Ammon's horn (tissue), 1 donor: ENCODE data around the gene SPATS2L.
A peak's percentile ranks its signal among the peaks of the same experiment; 100 is the strongest.

Experiments used
- DNase-seq: peaks from one replicate; pipeline ENCODE4 v3.0.0-alpha.2; 2016; ENCODE audit warnings: low spot score

The SPATS2L gene

GRCh38 chr2:200306196-200306930 lies at the start of gene SPATS2L:
Gene SPATS2L (plus strand): TSS chr2:200306693. CDS start chr2:200389245, 82,552 bp downstream.
- DNase-seq: peak; percentile 75

- DNase-seq: no peak
Measured at GRCh38 chr2:200257570-200257969, 48.9 kb upstream of the SPATS2L start.

DNA sequence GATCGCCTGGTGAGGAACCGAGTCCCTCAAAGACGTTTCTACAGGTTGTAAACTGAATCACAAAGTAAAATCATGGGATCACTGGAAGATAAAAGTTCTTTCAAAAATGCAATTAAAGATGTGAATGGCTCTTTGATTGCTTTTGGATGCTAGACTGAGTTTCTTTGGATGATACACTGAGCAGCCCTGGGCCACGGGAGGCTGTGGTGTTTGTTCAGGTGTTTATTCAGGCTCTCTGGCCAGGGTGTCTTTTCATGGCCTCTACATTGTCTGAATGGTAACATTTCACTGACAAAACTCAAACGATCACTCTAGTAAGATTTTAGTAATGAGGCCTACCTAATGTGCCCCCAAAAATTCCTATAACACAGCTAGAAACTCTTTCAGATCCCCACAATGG lies 48.4 kb upstream of the SPATS2L start:
- no peak for DNase-seq

DNA sequence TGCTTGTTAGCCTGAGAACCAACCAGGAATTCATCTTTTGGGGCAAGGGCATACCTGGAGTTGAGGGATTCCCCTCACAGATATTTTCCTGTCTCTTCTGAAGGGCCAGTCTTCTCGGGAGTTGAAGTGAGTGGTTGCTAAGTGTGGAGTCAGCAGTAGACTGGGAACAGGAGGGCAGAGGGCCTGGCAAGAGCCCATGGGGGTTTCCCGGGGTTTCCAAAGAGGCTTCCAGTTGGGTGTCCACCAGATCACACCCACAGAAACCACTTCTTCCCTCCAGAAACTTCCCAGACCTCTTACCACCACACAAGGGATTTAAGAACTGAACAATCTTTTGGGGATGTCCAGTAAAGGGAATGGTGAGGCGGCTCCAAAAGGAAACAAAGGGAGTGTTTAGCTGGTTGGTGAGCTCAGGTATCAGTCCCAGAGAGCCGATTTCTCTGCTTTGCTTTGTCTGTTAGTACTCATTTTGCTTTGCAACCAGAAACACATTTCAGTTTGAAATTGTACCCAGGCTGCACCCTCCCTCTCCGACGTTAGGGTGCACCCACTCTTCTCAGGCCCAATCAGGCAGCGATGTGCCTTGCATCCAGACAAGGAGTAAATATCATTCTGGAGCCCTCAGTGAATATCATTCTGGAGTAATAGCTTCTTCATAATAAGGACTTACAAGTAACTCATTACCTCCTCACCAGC lies 47.5 kb upstream of the SPATS2L start:
- no peak for DNase-seq

DNA sequence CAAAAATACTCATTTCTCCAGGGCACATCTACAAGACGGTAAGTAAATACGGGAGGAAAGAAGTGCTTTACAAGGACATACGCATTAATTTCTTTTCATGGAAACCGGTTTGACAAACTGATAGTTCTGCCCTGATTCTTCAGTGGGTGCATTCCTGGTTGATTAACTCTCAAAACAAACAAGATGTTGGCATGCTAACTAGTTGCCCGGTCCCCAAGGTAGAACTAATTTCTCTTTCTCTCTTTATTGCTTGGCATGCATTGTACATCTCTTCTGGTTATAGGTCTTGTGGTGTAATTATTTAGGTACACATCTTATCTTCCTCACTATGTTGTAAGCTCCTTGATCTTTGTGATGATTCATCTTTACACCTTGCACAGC lies 46.9 kb upstream of the SPATS2L start:
- no peak for DNase-seq

DNA sequence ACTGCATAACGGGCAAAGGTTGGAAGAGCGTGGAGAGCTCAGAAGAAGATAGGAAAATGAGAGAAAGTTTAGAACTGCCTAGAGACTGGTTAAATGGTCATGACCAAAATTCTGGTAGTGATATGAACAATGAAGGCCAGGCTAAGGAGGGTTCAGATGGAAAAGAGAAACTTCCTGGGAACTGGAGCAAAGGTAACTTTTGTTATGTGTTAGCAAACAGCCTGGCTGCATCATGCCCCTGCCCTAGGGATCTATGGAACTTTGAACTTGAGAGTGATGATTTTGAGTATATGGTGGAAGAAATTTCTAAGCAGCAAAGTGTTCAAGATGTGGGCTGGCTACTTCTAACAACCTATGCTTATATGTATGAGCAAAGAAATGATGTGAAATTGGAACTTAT lies 44.4 kb upstream of the SPATS2L start:
- no peak for DNase-seq

GRCh38 chr2:200263279-200263678 lies 43.2 kb upstream of the SPATS2L start:
- DNase-seq: no peak

DNA sequence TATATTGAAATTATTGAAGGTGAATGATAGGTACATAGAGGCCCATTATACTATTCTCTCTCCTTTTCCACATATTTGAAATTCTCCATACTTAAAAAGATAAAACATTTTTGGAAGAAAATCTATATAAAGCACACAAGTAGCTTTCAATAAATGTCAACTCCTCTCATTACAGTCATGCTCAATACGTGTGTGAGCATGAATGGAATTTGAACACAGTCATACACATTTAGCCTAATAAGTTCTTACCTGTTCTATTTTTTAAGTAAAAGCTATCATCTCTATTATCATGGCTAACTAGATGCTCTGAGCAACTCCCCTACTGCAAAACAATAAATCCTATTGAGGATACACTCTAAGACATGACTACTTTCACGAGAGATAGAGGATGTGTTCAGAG lies 41.9 kb upstream of the SPATS2L start:
- DNase-seq: no peak

GRCh38 chr2:200266406-200266805 lies 40.1 kb upstream of the SPATS2L start:
- no peak for DNase-seq

DNA sequence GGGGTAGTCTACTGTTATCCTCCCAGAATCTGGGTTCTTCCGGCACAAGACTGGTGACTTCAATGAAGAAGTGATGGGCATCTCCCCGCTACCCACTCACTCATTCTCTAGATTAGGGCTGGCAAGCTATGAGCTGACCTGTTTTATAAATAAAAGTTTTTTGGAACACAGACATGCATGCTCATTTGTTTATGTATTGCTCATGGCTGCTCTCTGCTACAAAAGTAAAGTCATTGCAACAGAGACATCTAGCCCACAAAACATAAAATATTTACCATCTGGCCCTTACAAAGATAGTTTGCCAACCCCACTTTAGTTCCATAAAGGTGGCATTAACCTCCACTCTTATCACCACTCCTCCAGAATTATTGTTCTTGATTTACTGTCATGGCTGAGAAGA lies 39.1 kb upstream of the SPATS2L start:
- no peak for DNase-seq

- no peak for DNase-seq
Measured at GRCh38 chr2:200270732-200271131, 35.8 kb upstream of the SPATS2L start.

DNA sequence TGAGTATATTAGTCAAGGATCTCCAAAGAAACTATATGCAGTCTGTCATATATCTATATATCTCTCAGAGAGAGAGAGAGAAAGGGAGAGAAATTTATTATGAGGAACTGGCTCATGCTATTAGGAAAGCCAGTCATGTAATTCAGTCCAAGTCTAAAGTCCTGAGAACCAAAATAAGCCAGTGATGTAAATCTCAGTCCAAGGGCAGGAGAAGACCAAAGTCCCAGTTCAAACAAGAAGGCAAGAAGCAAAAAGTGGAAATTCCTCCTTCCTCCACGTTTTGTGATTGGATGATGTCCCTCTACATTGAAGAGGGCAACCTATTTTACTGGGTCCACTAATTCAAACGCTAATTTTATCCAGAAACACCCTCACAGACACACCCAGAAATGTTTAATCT lies 34.2 kb upstream of the SPATS2L start:
- DNase-seq: no peak

GRCh38 chr2:200274116-200275075 lies 32.1 kb upstream of the SPATS2L start:
- peak; percentile 62 for DNase-seq

- no peak for DNase-seq
Measured at GRCh38 chr2:200275295-200276013, 31.0 kb upstream of the SPATS2L start.

- DNase-seq: no peak
Measured at GRCh38 chr2:200276472-200276871, 30.0 kb upstream of the SPATS2L start.

DNA sequence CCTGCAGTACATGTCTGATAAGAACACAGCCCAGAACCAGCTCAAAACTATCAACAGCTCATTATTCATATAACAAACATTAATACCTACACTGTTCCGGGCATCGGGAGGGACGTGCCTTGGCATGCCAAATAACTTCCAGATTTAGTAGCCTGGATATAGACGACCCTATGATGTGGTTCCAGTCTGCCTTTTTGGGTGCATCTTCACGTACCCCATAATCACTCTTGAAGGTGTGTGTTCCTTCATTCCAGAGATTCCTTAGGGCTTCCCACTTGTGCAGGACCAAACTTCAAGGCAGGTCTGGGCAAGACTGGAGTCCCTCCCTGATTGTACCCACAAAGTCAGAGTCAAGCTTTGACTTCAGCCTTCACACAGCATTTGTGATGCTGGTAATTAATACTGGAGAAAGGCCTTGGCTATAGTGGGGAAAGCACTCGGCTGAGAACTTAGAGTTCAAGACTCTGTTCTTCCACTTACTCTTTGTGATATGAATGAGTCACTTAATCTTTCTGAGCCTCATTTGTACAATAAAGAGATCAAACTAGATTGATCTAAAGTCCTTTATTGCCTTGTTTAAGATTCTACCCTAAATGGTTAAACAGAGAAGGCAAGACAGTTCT lies 27.7 kb upstream of the SPATS2L start:
- DNase-seq: no peak

- DNase-seq: no peak
Measured at GRCh38 chr2:200279857-200280256, 26.6 kb upstream of the SPATS2L start.

DNA sequence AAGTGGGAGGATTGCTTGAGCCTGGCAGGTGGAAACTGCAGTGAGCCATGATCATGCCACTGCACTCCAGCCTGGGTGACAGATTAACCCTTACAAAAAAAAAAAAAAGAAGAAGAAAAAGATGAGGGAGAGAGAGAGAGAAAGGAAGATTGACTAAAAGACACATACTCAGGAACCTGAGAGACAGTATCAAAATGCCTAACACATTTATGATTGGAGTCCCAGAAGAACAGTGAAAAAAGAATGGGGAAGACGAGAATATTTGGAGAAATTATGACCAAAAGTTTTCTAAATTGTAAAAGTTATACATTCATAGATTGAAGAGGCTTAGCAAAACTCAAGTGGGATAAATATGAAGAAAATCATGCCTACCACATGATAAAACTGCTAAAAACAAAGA lies 19.9 kb upstream of the SPATS2L start:
- no peak for DNase-seq

DNA sequence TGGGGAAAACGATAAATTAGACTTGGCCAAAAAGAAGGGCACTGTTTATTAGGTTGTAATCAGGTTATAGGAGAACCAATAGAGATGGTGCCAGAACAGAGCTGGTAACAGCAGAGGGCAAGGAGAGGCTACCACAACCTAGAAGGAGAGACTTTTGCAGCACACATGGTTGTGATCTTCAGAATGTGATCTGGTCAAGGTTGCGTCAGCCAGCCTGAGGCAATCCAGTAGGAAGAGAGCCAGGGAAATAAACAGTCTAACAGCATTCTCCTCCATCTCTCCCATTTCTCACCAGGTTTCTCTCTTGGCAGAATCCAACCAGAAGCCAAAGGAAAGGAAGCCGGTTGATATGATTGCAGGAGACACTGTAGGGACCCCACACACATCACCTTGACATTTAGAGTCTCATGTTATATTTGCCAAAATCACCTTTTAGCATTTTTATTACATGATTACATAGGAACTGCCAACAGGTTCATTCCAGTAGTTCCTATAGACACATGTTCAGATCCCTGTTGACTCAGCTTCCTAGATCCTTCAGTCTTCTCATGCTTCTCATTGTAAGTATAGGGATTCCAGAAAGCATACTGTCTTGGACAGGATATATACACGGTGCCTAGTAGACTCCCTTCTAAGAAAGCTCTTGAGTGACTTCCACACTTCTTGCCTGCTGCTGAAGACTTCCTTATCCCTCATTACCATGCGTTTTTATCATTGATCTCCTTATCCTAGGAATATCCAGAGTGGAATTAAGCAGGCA lies 17.6 kb upstream of the SPATS2L start:
- DNase-seq: no peak

DNA sequence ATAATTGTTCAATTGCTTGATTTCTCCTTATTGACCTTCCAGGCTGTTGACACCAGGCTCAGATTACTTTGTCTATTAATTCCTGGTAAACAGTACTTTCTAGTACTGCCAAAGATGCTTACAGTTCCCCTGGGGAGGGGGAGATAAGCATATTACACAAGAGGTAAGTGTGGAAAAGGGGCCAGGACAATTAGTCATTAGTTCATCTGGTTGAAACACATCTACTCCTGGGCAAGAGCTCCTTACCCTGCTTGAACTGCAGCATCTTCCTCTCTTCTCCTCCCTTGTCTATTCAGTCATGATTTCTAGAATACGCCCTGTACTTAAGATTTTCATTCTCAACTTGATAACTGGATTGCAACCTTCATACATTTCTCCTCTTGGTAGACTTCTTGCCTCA lies 10.4 kb upstream of the SPATS2L start:
- no peak for DNase-seq

DNA sequence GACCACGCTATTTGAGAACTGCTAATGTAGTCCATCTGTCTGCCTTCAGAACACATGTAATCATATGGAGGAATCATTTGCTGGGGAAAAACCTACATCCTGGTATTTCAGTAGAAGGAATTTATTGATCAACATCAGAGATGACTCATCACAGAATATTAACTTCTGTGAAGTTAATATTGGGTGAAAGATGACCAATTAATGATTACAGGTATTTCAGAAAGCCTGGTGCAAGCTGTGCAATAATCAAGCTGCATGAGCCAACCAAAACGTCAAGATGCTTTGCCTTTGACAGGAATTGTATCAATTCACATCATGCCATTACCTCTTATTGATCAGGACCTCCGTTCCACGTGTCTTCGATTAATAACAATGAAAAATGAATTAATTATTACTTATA lies 9.4 kb upstream of the SPATS2L start:
- no peak for DNase-seq
